Activated CD8-positive, alpha-beta memory T cell treated with anti-CD3 and anti-CD28 coated beads, Interleukin-2, amount 10 ng/mL, durations not matched to agents 7 days and 5 days (primary cell): ENCODE measurements around the gene SINHCAF. TPM values are rescaled to one million over a fixed set of nuclear protein-coding genes. Genes with fewer than 3 reads are reported as not detected.
A peak's percentile ranks its signal among the peaks of the same experiment; 100 is the strongest.
"Not testable (repeated sequence)": the region's sequence is repeated elsewhere in the genome, so short reads cannot be mapped to it uniquely, and the experiment has no call there.

Source experiments
- ATAC-seq: fragments of 150-1000 bp; cut with Tn5 transposase; one replicate; pipeline ENCODE4 v1.10.0; 2021; ENCODE audit warnings: moderate library complexity
- CTCF ChIA-PET: fragments of 350-600 bp; sonication (Branson Sonifier 250); formaldehyde crosslinking; loops from one replicate; lab custom pipeline; 2021; ENCODE audit warnings: antibody characterized with exemption; lab: Charles Lee
- DNase-seq: peaks from one replicate; pipeline ENCODE4 v3.0.0-alpha.2; 2020
- H3K27ac Mint-ChIP-seq: one replicate; pipeline ENCODE4 v1.8.0; 2021; ENCODE audit warnings: mild to moderate bottlenecking, mixed read lengths
- H3K27me3 Mint-ChIP-seq: one replicate; pipeline ENCODE4 v1.8.0; 2021; ENCODE audit warnings: mixed read lengths
- H3K36me3 Mint-ChIP-seq: one replicate; pipeline ENCODE4 v1.8.0; 2021; ENCODE audit warnings: mild to moderate bottlenecking, mixed read lengths
- H3K4me1 Mint-ChIP-seq: one replicate; pipeline ENCODE4 v1.8.0; 2021; ENCODE audit warnings: mixed read lengths
- H3K4me3 Mint-ChIP-seq: one replicate; pipeline ENCODE4 v1.8.0; 2021; ENCODE audit warnings: mild to moderate bottlenecking, moderate library complexity, mixed read lengths
- H3K9me3 Mint-ChIP-seq: one replicate; pipeline ENCODE4 v1.8.0; 2022; ENCODE audit warnings: low read depth, mixed read lengths
- total RNA-seq, 2 experiments: library from RNA; stranded (reverse); gene quantifications; one replicate each; pipeline ENCODE4 v1.2.3, GENCODE V29; 2021

SINHCAF gene, protein sequence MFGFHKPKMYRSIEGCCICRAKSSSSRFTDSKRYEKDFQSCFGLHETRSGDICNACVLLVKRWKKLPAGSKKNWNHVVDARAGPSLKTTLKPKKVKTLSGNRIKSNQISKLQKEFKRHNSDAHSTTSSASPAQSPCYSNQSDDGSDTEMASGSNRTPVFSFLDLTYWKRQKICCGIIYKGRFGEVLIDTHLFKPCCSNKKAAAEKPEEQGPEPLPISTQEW
- 100 to 1,000 TPM in 1 of 2 experiments, 10 to 100 TPM in 1; 78.5 to 120 TPM for total RNA-seq

DNA sequence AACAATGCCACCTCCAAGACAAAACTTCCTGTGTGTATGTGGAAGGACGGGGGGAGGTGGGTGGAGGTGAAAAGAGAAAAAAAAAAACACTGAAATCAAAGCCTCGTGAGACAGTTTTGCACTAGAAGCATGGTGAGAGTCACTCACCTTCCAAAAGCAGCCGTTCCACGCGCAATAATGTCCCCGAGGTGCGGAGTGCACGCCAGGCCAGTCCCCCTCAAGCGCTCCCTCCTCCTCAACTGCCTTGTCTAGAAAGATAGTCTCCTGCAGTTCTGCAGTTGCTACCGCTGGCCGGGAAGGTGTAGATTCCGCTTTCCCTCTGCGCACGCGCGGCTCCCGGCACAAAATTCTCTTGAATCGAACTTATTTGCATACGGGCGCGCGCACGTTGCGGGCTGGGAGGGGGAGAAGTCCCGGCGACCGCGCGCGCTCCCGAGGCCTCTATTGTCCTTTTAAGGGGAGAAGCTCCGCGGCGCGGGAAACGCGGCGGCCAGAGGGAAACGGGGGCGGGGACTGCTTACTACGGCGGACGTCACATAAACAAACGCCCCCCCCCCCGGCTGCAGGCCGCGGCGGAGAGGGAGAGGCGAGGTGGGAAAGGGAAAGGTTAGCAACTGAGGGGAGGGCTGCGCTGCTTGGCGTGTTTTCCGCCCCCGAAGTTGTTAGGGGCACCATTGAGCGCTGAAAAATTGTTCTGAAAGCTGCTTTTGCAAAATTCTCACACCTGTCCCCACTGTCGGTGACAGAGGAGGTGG is at the start of gene SINHCAF:
TSS of gene SINHCAF (minus strand) at position 274 of the 755 bp plus-strand sequence. CDS start 27,946 bp downstream, outside the sequence.
- H3K27ac Mint-ChIP-seq, result peak within 1 kb of the TSS; percentile 100
- H3K27me3 Mint-ChIP-seq, result peaks cover 3% of the 10 kb centered on the region
- H3K9me3 Mint-ChIP-seq, result no peaks in the 10 kb centered on the region
- H3K4me1 Mint-ChIP-seq, result peaks cover 28% of the 10 kb centered on the region
- ATAC-seq (peak; percentile 64), DNase-seq (peak; percentile 99)
- H3K36me3 Mint-ChIP-seq, result peaks cover 6% of the 10 kb centered on the region
- CTCF ChIA-PET, result interaction anchor here (0.6 to 3.2 kb wide), 9 partner anchors 9 to 995 kb away, joined by 3 to 13 read pairs (median 5); no protein-coding TSS in a partner anchor
- H3K4me3 Mint-ChIP-seq, result peak within 1 kb of the TSS; percentile 99

DNA sequence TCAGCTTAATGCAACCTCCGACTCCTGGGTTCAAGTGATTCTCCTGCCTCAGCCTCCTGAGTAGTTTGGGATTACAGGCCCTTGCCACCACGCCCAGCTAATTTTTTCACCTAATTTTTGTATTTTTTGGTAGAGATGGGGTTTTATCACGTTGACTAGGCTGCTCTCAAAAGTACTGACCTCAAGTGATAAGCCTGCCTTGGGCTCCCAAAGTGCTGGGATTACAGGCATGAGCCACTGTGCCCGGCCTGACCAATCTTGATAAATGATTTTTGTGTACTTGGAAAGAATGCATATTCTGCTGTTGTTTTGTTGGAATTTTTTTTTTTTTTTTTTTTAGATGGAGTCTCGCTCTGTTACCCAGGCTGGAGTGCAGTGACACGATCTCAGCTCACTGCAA is 49.5 kb upstream of the SINHCAF start:
- DNase-seq, H3K9me3 Mint-ChIP-seq, H3K4me1 Mint-ChIP-seq, H3K4me3 Mint-ChIP-seq, CTCF ChIA-PET, H3K27me3 Mint-ChIP-seq, H3K27ac Mint-ChIP-seq, ATAC-seq, H3K36me3 Mint-ChIP-seq: not testable (repeated sequence)

DNA sequence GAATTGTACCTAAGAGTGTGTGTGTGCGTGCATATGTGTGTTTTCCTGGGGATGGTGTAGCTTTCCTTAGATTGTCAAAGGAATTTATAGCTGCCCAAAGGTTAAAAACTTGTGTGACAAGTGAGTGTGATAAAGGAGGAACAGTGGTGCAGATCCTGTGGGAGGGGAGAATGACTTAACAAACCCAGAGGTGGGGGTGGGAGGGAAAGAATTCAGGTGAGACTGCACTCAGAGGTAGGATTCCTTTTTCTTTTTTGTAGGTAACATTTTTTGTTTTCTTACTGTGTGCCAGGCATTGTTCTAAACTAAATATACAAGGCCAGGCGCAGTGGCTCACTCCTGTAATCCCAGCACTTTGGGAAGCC is 45.3 kb upstream of the SINHCAF start:
- ATAC-seq (no peak), DNase-seq (no peak)
- Mint-ChIP-seq H3K27ac (no peak overlapping the region), H3K4me3 (no peak overlapping the region), H3K4me1 (no peaks in the 10 kb centered on the region), H3K36me3 (no peaks in the 10 kb centered on the region), H3K9me3 (no peaks in the 10 kb centered on the region), H3K27me3 (peaks cover 12% of the 10 kb centered on the region)
- CTCF ChIA-PET, result no interaction called here

DNA sequence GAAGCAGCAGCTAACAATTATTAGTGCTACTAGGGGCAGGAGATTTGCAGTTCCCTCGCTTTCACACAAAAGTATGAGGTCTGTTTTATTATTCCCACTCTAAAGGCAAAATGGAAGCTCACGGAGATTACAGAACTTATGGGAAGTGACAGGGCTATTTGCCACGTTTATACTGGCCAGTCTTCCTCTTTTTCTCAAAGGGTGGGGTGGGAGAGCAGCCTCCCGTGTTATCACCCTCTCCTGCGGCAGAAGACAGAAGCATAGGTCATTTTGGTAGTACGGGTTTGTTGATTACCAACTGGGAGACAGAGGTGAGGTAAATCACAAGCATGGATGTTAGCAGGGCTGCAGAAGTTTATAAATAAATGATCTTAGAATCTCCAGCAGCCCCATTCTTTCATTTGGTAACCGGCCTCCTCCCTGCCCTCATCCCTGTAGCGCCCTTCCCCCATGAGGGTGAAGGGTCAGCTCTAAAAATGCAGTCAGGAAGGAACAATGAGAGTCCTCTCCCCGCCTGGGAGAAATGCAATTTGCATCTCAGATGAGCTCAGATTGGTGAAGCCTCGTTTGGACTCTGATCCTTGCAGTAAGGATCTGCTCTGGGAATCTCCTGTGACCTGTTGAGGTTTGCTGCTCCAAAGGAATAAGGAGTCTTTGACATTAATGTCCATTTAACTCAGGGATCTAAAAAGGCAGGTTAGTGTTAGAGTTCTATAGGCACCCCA is 44.7 kb upstream of the SINHCAF start:
- Mint-ChIP-seq H3K4me1 (no peaks in the 10 kb centered on the region), H3K27me3 (peaks cover 12% of the 10 kb centered on the region), H3K9me3 (no peaks in the 10 kb centered on the region), H3K4me3 (no peak overlapping the region), H3K36me3 (no peaks in the 10 kb centered on the region), H3K27ac (no peak overlapping the region)
- CTCF ChIA-PET, result interaction anchor here (0.6 kb wide), 1 partner anchor 374 kb away, joined by 3 read pairs; no protein-coding TSS in a partner anchor
- no peak for DNase-seq
- ATAC-seq, result no peak

DNA sequence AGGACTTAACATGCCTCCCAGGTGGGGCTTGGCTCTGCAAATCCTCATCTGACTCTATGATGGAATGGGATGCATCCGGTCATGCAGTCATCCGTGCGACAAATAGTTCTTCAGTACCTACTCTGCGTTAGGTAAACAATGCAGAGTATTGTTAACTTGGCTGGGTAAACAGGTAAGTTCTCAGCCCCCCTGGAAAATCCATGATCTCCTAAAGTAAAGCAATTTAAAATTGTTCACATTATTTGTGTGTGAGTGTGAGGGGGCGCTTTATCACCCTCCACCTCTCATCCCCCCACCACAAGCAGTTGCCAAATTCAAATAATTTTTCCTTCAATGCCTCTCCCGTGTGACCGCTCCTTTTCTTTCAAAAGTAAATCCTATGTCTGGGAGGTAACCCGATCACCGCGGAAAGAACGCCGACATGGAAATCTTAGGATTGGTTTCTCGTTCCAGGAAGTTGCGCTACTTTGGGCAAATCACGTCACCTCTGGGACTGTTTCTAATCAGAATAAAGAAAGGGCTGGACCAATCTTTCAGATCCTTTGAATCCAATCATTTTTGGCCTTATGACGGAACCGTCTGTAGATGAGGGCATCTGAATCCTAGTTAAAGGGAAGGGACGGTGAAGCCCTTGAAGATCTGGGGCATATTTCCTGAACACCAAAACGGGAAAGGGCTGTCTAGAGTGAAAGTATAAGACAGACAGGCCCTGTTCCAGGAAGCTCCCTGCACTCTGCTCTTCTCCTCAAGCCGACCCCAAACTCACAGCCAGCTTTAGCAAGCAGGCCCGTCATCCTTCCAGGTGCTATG is 44.0 kb upstream of the SINHCAF start:
- H3K27ac Mint-ChIP-seq, result no peak overlapping the region

DNA sequence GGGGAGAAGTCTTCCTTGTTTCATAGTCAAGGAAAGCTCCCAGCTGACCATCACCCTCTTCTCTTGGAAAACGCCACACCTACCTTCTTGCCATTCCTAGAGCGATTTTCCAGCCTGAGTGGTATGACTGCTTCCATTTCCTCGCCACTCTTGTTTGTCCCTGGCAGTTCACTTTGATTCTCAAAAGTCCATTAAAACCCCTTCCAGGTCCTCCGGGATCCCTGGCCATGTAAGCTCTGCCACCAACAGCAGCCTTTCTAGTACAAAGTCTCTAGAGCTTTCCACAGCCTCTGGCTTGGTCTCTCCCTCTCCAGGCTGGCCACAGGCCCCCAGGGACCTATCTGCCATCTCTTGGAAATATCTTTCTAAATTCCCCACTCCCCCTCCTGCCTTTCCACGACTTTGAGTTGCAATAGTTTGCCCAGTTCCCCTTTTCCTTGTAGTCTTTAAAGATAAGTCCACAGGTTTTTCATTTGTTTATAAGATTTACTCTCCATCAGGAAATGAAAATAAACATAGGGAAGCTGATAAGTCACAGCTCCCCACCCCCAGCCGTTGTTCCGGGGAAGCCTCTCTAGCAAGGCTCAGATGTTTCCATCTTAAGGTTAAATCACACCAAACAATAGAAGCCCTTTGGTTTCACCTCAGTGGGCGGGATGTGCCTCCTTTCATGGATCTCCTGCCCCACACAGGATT is 42.9 kb upstream of the SINHCAF start:
- ATAC-seq, result no peak
- peaks cover under 1% of the 10 kb centered on the region for H3K4me1 Mint-ChIP-seq
- H3K4me3 Mint-ChIP-seq, result no peak overlapping the region
- CTCF ChIA-PET, result no interaction called here
- peaks cover 12% of the 10 kb centered on the region for H3K27me3 Mint-ChIP-seq
- no peaks in the 10 kb centered on the region for H3K9me3 Mint-ChIP-seq
- no peaks in the 10 kb centered on the region for H3K36me3 Mint-ChIP-seq
- no peak overlapping the region for H3K27ac Mint-ChIP-seq
- no peak for DNase-seq

More for the DNA sequence above, 44.0 kb upstream of the SINHCAF start:
- H3K4me1 Mint-ChIP-seq, result no peaks in the 10 kb centered on the region
- DNase-seq, result no peak
- CTCF ChIA-PET, result interaction anchor here (0.6 kb wide), 1 partner anchor 375 kb away, joined by 3 read pairs; no protein-coding TSS in a partner anchor
- H3K4me3 Mint-ChIP-seq, result no peak overlapping the region
- H3K36me3 Mint-ChIP-seq, result no peaks in the 10 kb centered on the region
- no peaks in the 10 kb centered on the region for H3K9me3 Mint-ChIP-seq
- ATAC-seq, result no peak
- H3K27me3 Mint-ChIP-seq, result peaks cover 12% of the 10 kb centered on the region

DNA sequence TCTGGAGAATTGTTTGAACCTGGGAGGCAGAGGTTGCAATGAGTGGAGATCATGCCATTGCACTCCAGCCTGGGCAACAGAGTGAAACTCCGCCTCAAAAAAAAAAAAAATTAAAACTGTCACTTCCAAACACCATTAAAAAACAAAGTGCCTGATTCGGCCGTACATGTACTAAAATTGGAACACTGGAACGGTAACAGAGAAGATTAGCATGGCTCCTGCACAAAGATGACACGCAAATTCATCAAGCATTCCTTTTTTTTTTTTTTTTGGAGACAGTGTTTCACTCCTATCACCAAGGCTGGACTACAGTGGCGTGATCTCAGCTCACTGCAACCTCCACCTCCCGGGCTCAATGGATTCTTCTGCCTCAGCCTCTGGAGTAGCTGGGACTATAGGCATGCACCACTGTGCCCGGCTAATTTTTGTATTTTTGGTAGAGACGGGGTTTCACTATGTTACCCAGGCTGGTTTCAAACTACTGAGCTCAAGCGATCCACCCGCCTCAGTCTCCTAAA is 40.2 kb upstream of the SINHCAF start:
- Mint-ChIP-seq H3K9me3 (no peaks in the 10 kb centered on the region), H3K36me3 (no peaks in the 10 kb centered on the region), H3K27ac (no peak overlapping the region), H3K27me3 (peaks cover 12% of the 10 kb centered on the region), H3K4me3 (no peak overlapping the region), H3K4me1 (peaks cover 21% of the 10 kb centered on the region)
- ATAC-seq, result no peak
- CTCF ChIA-PET, result no interaction called here
- DNase-seq, result no peak

DNA sequence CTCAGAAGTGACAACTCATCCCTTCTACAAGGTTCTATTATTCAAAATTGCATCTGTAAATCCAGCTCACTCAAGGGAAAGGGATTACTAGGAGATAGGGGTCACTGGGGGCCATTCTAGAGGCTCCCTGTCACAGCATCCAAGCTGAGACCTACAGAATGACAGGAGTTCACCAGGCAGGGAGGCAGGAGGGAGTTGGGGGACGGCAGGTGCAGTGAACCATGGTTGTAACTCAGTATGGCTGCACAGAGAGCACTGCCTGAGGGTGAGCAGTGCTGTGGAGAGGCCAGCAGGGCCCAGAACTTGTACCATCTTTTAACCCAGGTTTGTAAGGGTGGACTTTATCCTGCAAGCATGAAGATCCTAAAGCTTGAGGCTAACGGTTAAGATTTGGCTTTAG is 37.9 kb upstream of the SINHCAF start:
- Mint-ChIP-seq H3K27me3 (no peaks in the 10 kb centered on the region), H3K9me3 (no peaks in the 10 kb centered on the region), H3K36me3 (no peaks in the 10 kb centered on the region), H3K4me1 (peaks cover 21% of the 10 kb centered on the region), H3K27ac (no peak overlapping the region), H3K4me3 (no peak overlapping the region)
- DNase-seq (no peak), ATAC-seq (no peak)
- CTCF ChIA-PET, result interaction anchor here (1.7 to 3.1 kb wide), 3 partner anchors 92 to 112 kb away, joined by 6 to 16 read pairs (median 8); no protein-coding TSS in a partner anchor

DNA sequence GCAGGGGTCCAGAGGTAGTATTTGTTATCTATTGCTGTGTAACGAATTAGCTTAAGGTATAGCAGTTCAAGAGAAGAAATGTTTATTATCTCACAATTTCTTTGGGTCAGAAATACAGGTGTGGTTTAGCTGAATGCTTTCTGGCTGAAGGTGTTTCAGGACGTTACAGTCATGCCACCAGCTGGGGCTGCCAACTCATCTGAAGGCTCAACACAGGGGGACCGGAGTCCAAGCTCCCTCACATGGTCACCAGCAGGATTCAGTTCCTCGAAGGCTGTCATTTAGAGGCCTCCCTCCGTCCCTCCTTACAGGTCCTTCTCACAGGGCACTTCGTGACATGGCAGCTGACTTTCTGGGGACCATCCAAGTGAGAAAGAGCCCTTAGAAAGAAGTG is 37.5 kb upstream of the SINHCAF start:
- ATAC-seq (no peak), DNase-seq (no peak)
- H3K4me1 Mint-ChIP-seq, result peaks cover 21% of the 10 kb centered on the region
- peak overlapping the region; percentile 81 for H3K27ac Mint-ChIP-seq
- peak overlapping the region; percentile 37 for H3K4me3 Mint-ChIP-seq
- CTCF ChIA-PET, result interaction anchor here (1.2 to 3.1 kb wide), 7 partner anchors 11 to 112 kb away, joined by 3 to 16 read pairs (median 4); no protein-coding TSS in a partner anchor
- no peaks in the 10 kb centered on the region for H3K27me3 Mint-ChIP-seq
- no peaks in the 10 kb centered on the region for H3K36me3 Mint-ChIP-seq
- no peaks in the 10 kb centered on the region for H3K9me3 Mint-ChIP-seq

DNA sequence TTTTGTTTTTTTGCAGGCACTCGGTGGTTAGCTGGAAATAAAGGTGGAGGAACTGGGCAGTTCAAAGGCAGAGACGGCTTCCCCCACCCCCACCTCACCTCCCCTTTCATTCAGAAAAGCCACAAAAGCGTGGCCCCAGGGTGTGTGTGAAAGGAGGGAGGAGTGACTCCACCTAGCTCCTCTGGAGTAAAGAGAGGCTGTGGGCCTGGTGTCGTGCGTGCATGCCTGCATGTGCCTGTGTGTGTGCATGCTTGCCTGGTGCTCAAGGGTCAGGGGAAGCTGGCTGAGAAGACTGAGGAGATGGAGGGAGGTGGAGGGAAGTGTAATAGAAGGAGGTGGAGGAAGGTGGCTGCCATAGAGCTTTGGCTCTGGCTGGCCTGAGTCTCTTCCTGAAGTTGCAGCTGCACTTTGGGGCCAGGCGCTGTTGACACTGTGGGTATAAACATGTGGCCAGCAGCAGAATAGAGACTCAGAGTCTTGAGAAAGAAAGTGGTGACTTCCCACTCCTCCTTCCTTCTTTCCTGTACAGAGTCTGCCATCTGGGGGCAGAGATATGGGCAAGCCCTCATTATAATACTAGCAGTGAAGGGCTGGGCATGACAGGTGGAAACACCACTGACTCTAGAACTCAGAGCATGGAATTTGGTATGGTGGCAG is 36.9 kb upstream of the SINHCAF start:
- DNase-seq (peak; percentile 73), ATAC-seq (peak; percentile 85)
- no peaks in the 10 kb centered on the region for H3K27me3 Mint-ChIP-seq
- CTCF ChIA-PET, result interaction anchor here (0.7 to 3.1 kb wide), 11 partner anchors 10 to 514 kb away, joined by 3 to 16 read pairs (median 4); partner anchors contain the start of gene SINHCAF
- peak overlapping the region; percentile 37 for H3K4me3 Mint-ChIP-seq
- H3K4me1 Mint-ChIP-seq, result peaks cover 21% of the 10 kb centered on the region
- no peaks in the 10 kb centered on the region for H3K9me3 Mint-ChIP-seq
- no peaks in the 10 kb centered on the region for H3K36me3 Mint-ChIP-seq
- H3K27ac Mint-ChIP-seq, result peak overlapping the region; percentile 81

DNA sequence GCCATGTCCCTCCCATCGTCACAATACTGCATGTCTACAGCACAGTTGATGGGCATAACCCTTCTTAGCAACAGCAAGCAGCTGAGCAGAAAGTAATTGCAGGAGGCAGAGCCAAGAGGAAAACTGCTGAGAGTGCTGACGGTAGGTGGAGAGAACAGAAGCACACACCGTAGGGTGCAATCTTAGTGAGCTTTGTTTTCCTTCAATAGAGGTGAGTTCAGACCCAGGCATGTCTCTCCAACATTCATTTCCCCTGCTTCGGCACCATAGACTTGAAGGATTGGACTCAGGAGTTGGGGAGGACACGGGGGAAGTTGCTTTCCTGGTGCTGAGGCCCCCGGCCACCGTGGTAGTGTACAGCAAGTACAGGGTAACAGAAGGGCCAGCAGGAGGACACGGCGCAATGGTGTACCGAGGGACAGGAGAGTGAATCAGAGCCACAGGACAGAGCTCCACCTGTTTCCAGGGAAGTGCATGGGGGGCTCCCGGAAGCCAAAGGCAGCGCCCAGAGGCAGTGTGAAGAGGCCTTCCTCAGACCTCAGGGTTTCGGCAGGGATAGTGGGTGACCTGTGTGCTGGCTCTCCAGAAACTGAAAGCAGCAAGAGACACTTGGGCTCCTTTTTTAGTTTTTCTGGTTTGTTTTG is 36.3 kb upstream of the SINHCAF start:
- DNase-seq (peak; percentile 41), ATAC-seq (peak; percentile 55)
- H3K27me3 Mint-ChIP-seq, result no peaks in the 10 kb centered on the region
- H3K9me3 Mint-ChIP-seq, result no peaks in the 10 kb centered on the region
- H3K4me1 Mint-ChIP-seq, result peaks cover 21% of the 10 kb centered on the region
- peak overlapping the region; percentile 81 for H3K27ac Mint-ChIP-seq
- H3K4me3 Mint-ChIP-seq, result peak overlapping the region; percentile 37
- no peaks in the 10 kb centered on the region for H3K36me3 Mint-ChIP-seq
- CTCF ChIA-PET, result interaction anchor here (0.7 to 3.1 kb wide), 12 partner anchors 10 to 513 kb away, joined by 3 to 16 read pairs (median 4); partner anchors contain the start of gene SINHCAF
